PFSK-1 (cell line): ENCODE results near the gene EYA2.

Source experiments
- FOXP2 ChIP-seq: optimal IDR thresholded peaks from 2 replicates; pipeline ENCODE3; 2011; ENCODE audit warnings: borderline replicate concordance, control low read depth, inconsistent platforms; ENCODE audit not compliant: insufficient read depth; ENCODE audit errors: extremely low read length, extremely low read depth
- POLR2AphosphoS5 ChIP-seq: IDR thresholded peaks from 2 replicates; pipeline ENCODE4 v1.6.1; 2012; ENCODE audit warnings: low read depth, mild to moderate bottlenecking, control low read depth, low read length, moderate library complexity
- SIN3A ChIP-seq: IDR thresholded peaks from 2 replicates; pipeline ENCODE4 v1.6.1; 2012; ENCODE audit warnings: mild to moderate bottlenecking, low read length, moderate library complexity, borderline replicate concordance; ENCODE audit not compliant: insufficient read depth
- TAF1 ChIP-seq: IDR thresholded peaks from 2 replicates; pipeline ENCODE4 v1.6.1; 2012; ENCODE audit warnings: low read length, control low read depth, borderline replicate concordance; ENCODE audit not compliant: insufficient read depth
- TF ChIP-seq, protein P1 (sequence below), 2 experiments: IDR thresholded peaks; 2 replicates each; pipeline versions ENCODE4 v1.6.1 to v1.8.0; 2011 to 2012; ENCODE audit warnings: low read depth in 2 of 2, low read length in 2 of 2, control low read depth in 1 of 2, inconsistent platforms in 1 of 2, mild to moderate bottlenecking in 1 of 2, moderate library complexity in 1 of 2; ENCODE audit not compliant: insufficient read depth in 1 of 2

EYA2 gene

DNA sequence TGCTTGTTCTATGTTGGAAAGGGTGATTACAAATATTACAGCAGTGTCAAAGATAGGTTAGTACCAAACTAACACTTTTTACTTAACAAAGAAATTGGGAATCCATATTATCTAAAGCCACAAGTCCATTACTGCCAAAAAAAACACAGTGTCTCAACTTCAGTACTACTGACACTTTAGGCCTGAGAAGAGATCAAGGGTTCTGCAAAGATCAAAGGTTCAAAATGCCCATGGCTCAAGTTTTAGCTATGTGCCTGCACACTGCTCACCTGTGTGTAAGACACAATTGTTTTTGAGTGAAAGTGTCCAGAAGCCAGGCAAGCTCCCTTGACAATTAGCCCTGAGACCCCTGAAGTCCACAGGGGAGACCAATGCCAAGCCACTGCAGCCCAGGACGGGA lies 329.3 kb downstream of the EYA2 start:
- TF ChIP-seq, protein P1, sequence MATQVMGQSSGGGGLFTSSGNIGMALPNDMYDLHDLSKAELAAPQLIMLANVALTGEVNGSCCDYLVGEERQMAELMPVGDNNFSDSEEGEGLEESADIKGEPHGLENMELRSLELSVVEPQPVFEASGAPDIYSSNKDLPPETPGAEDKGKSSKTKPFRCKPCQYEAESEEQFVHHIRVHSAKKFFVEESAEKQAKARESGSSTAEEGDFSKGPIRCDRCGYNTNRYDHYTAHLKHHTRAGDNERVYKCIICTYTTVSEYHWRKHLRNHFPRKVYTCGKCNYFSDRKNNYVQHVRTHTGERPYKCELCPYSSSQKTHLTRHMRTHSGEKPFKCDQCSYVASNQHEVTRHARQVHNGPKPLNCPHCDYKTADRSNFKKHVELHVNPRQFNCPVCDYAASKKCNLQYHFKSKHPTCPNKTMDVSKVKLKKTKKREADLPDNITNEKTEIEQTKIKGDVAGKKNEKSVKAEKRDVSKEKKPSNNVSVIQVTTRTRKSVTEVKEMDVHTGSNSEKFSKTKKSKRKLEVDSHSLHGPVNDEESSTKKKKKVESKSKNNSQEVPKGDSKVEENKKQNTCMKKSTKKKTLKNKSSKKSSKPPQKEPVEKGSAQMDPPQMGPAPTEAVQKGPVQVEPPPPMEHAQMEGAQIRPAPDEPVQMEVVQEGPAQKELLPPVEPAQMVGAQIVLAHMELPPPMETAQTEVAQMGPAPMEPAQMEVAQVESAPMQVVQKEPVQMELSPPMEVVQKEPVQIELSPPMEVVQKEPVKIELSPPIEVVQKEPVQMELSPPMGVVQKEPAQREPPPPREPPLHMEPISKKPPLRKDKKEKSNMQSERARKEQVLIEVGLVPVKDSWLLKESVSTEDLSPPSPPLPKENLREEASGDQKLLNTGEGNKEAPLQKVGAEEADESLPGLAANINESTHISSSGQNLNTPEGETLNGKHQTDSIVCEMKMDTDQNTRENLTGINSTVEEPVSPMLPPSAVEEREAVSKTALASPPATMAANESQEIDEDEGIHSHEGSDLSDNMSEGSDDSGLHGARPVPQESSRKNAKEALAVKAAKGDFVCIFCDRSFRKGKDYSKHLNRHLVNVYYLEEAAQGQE (IDR thresholded peaks at IDR 0.05; ENCODE audit: insufficient read depth in 1 of 2, low read depth in 2 of 2, low read length in 2 of 2), result no peak
- no peak for TF ChIP-seq POLR2AphosphoS5
- no peak for TF ChIP-seq SIN3A
- no peak for TF ChIP-seq TAF1
- no peak for TF ChIP-seq FOXP2

GRCh38 chr20:47224300-47224791 lies 329.7 kb downstream of the EYA2 start:
- no peak for TF ChIP-seq POLR2AphosphoS5
- no peak for TF ChIP-seq TAF1
- TF ChIP-seq SIN3A, result no peak
- no peak for TF ChIP-seq FOXP2
- TF ChIP-seq, protein P1 (IDR thresholded peaks at IDR 0.05; ENCODE audit: insufficient read depth in 1 of 2, low read depth in 2 of 2, low read length in 2 of 2), result no peak

DNA sequence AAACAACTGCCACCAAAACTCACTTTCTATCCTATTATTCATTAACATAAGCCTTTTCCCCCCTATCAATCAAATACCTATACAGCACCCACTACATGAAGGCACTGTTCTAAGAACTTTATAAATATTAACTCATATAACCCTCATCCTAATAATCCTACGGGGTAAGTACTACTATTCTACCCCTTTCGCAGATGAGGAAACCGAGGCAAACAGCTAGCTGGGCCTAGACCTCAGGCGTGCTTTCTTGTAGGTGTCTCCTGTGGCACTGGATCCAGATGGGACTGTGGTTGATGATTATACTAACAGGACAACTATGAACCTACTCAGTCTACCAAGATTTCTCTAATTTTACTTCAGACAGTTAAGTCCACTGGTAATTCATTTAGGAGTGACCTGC lies 330.2 kb downstream of the EYA2 start:
- TF ChIP-seq POLR2AphosphoS5 (no peak), FOXP2 (no peak), TAF1 (no peak)
- TF ChIP-seq, protein P1 (IDR thresholded peaks at IDR 0.05; ENCODE audit: insufficient read depth in 1 of 2, low read depth in 2 of 2, low read length in 2 of 2), result no peak

DNA sequence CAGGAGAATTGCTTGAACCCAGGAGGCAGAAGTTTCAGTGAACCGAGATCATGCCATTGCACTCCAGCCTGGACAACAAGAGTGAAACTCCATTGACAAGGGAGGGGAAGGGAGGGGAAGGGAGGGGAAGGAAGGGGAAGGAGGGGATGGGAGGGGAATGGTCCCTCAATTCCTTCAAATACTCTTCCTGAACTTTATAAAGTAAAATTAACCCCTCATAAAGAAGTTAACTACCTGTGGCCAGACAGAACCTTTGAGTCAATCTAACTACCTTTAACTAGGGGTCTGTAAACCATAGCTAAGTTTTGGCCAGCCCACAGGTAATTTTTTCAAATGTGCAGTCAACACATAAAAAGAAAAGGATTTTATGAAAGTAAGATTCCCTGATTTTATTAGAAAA lies 330.8 kb downstream of the EYA2 start:
- TF ChIP-seq POLR2AphosphoS5 (no peak), TAF1 (no peak), FOXP2 (no peak), SIN3A (no peak)
- TF ChIP-seq, protein P1 (IDR thresholded peaks at IDR 0.05; ENCODE audit: insufficient read depth in 1 of 2, low read depth in 2 of 2, low read length in 2 of 2), result no peak

- TF ChIP-seq, protein P1 (IDR thresholded peaks at IDR 0.05; ENCODE audit: insufficient read depth in 1 of 2, low read depth in 2 of 2, low read length in 2 of 2), result no peak
- TF ChIP-seq SIN3A, result no peak
- TF ChIP-seq TAF1, result no peak
- TF ChIP-seq FOXP2, result no peak
- no peak for TF ChIP-seq POLR2AphosphoS5
These were observed 332.5 kb downstream of the EYA2 start for GRCh38 chr20:47227119-47227518.
